Nephron progenitor cell (in vitro differentiated cells): ENCODE measurements around the gene GCNT4.

ENCODE experiments used
- DNase-seq: peaks from one replicate; pipeline ENCODE4 v3.0.0; 2021
- H3K27ac Mint-ChIP-seq: 2 replicates; pipeline ENCODE4 v1.8.0; 2021; ENCODE audit warnings: mild to moderate bottlenecking, moderate library complexity, mixed read lengths
- H3K27me3 Mint-ChIP-seq: 2 replicates; pipeline ENCODE4 v1.8.0; 2021; ENCODE audit warnings: mild to moderate bottlenecking, low read depth, mixed read lengths; ENCODE audit not compliant: poor library complexity
- H3K36me3 Mint-ChIP-seq: 2 replicates; pipeline ENCODE4 v1.8.0; 2021; ENCODE audit warnings: low read depth, mixed read lengths
- H3K4me1 Mint-ChIP-seq: 2 replicates; pipeline ENCODE4 v1.8.0; 2021; ENCODE audit warnings: mixed read lengths
- H3K4me3 Mint-ChIP-seq: 2 replicates; pipeline ENCODE4 v1.8.0; 2021; ENCODE audit warnings: mild to moderate bottlenecking, moderate library complexity, mixed read lengths
- H3K9me3 Mint-ChIP-seq: 2 replicates; pipeline ENCODE4 v1.8.0; 2021; ENCODE audit warnings: mild to moderate bottlenecking, moderate library complexity, mixed read lengths
- CTCF ChIP-seq: fragments of 200-600 bp; sonication (generic); IDR thresholded peaks from 2 replicates; pipeline ENCODE4 v1.5.0; 2021; ENCODE audit warnings: antibody characterized with exemption

The GCNT4 gene

GRCh38 chr5:75044406-75044805 is 8.0 kb downstream of the GCNT4 start:
- no peaks in the 10 kb centered on the region for H3K9me3 Mint-ChIP-seq
- no peak overlapping the region for H3K4me3 Mint-ChIP-seq
- no peaks in the 10 kb centered on the region for H3K27me3 Mint-ChIP-seq
- H3K4me1 Mint-ChIP-seq, result peaks cover 5% of the 10 kb centered on the region
- H3K27ac Mint-ChIP-seq, result no peak overlapping the region
- no peaks in the 10 kb centered on the region for H3K36me3 Mint-ChIP-seq
- no peak for TF ChIP-seq CTCF
- no peak for DNase-seq

GRCh38 chr5:75043633-75044264 is 8.6 kb downstream of the GCNT4 start:
- Mint-ChIP-seq H3K4me1 (peaks cover 5% of the 10 kb centered on the region), H3K9me3 (no peaks in the 10 kb centered on the region), H3K4me3 (no peak overlapping the region), H3K36me3 (no peaks in the 10 kb centered on the region), H3K27me3 (no peaks in the 10 kb centered on the region), H3K27ac (no peak overlapping the region)
- DNase-seq, result no peak
- TF ChIP-seq CTCF, result no peak

- Mint-ChIP-seq H3K4me1 (peaks cover 5% of the 10 kb centered on the region), H3K4me3 (no peak overlapping the region), H3K9me3 (no peaks in the 10 kb centered on the region), H3K36me3 (no peaks in the 10 kb centered on the region), H3K27me3 (no peaks in the 10 kb centered on the region), H3K27ac (no peak overlapping the region)
- DNase-seq, result no peak
- no peak for TF ChIP-seq CTCF
Observed at GRCh38 chr5:75042522-75042921, 9.8 kb downstream of the GCNT4 start.

GRCh38 chr5:75040973-75041372 is 11.4 kb downstream of the GCNT4 start:
- no peak overlapping the region for H3K4me3 Mint-ChIP-seq
- no peak overlapping the region for H3K27ac Mint-ChIP-seq
- TF ChIP-seq CTCF, result no peak
- no peaks in the 10 kb centered on the region for H3K9me3 Mint-ChIP-seq
- H3K27me3 Mint-ChIP-seq, result no peaks in the 10 kb centered on the region
- H3K4me1 Mint-ChIP-seq, result peaks cover 5% of the 10 kb centered on the region
- no peaks in the 10 kb centered on the region for H3K36me3 Mint-ChIP-seq
- DNase-seq, result no peak

GRCh38 chr5:75037106-75037505 is 15.3 kb downstream of the GCNT4 start:
- DNase-seq, result no peak
- peaks cover 11% of the 10 kb centered on the region for H3K4me1 Mint-ChIP-seq
- no peak overlapping the region for H3K4me3 Mint-ChIP-seq
- TF ChIP-seq CTCF, result no peak
- no peaks in the 10 kb centered on the region for H3K27me3 Mint-ChIP-seq
- H3K36me3 Mint-ChIP-seq, result no peaks in the 10 kb centered on the region
- H3K27ac Mint-ChIP-seq, result no peak overlapping the region
- no peaks in the 10 kb centered on the region for H3K9me3 Mint-ChIP-seq

- Mint-ChIP-seq H3K36me3 (no peaks in the 10 kb centered on the region), H3K27ac (no peak overlapping the region), H3K9me3 (no peaks in the 10 kb centered on the region), H3K27me3 (no peaks in the 10 kb centered on the region), H3K4me3 (no peak overlapping the region), H3K4me1 (peaks cover 11% of the 10 kb centered on the region)
- no peak for DNase-seq
- no peak for TF ChIP-seq CTCF
Observed at GRCh38 chr5:75034137-75034739, 18.1 kb downstream of the GCNT4 start.
